Measurements from ENCODE around the gene ORM2. TPM values are rescaled to one million over a fixed set of nuclear protein-coding genes. Genes with fewer than 3 reads are reported as not detected.

Gene ORM2
- total and polyA plus RNA-seq, 2 experiments from 2014 or later, result 0.76 TPM

DNA sequence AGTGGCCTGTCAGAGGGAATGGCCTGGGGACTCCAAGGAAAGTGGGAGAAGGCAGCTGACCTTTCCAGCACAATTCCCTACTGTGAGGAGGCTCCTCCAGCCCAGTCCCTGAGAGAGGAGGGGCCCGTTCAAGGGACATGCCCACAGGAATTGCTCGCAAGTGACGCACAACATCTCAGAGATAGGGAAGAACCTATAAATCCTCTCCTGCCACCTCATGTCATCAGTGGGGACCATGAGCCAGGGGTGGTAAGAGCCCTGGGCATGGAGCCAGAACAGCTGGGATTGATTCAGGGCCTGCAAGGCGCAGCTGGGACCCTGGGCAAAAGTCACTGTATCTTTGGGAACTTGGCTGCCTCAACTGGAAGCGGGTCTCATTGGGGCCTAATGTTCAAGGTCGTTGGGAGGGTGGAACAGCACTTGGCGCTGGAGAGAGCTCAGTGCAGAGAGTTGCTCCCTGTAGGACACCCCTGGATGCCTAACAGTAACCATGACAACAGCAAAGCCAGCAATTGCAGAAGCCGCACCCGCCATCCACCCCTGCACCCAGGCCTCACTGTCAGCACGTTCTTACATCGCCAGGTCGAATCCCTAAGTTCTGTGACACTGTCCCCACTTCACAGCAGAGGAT, 48.1 kb upstream of the ORM2 start (continued):
- TF ChIP-seq CTCF (conservative IDR thresholded peaks at IDR 0.05; ENCODE audit: low read depth in 2 of 2) (no peak), POLR2AphosphoS5 (IDR thresholded peaks at IDR 0.05; ENCODE audit: low read depth) (no peak), EZH2phosphoT487 (IDR thresholded peaks at IDR 0.05; ENCODE audit: unreplicated experiment) (no peak), ZNF114 (CRISPR knock-in tag; IDR thresholded peaks at IDR 0.05) (no peak), EZH2 (IDR thresholded peaks at IDR 0.05; ENCODE audit: low read depth, unreplicated experiment) (no peak), REST (IDR thresholded peaks at IDR 0.05; ENCODE audit: unreplicated experiment) (no peak), CREB1 (CRISPR knock-in tag; IDR thresholded peaks at IDR 0.05; ENCODE audit: low read depth) (no peak), NANOG (IDR thresholded peaks at IDR 0.05; ENCODE audit: borderline replicate concordance) (no peak)

DNA sequence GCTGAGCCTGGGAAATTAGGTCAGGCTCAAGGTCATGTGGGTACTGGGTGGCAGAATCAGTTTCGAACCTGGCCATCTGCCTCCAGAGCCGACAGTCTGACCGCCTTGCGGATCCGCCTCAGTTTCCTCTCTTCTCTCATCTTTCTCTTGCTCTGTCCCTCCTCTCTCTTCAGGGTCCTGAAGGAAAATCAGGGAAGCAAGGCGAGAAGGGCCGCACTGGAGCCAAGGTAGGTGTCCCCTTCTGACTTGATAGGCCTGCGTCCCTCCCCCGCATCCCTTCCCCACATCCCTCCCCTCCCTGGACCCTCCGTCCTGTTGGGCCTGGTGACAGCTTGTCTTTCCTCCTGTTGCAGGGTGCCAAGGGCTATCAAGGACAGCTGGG, 47.6 kb upstream of the ORM2 start:
- peaks cover 6% of the 10 kb centered on the region; the same call in 2 of the 3 replicates for H3K4me1 Mint-ChIP-seq
- no peak for ATAC-seq
- no peaks in the 10 kb centered on the region for H3K79me2 ChIP-seq (replicated peaks; ENCODE audit: insufficient read depth)
- H3K4me1 ChIP-seq (ENCODE audit: insufficient read depth), result no peaks in the 10 kb centered on the region
- no peaks in the 10 kb centered on the region; the same call in 1 of the 2 replicates for H4K20me1 ChIP-seq (replicated peaks; ENCODE audit: insufficient read depth)
- no peaks in the 10 kb centered on the region for H3K36me3 ChIP-seq (ENCODE audit: insufficient read depth)
- H3K4me3 ChIP-seq, result no peak overlapping the region
- H3K36me3 Mint-ChIP-seq (ENCODE audit: low read depth), result peaks cover 3% of the 10 kb centered on the region; the same call in 1 of the 3 replicates
- no peak overlapping the region for H2AFZ ChIP-seq
- H3K4me2 ChIP-seq, result no peak overlapping the region
- H3K9me3 Mint-ChIP-seq, result no peaks in the 10 kb centered on the region; the same call in 2 of the 3 replicates
- H3K27me3 Mint-ChIP-seq (ENCODE audit: insufficient read depth, low read depth, poor library complexity), result no peaks in the 10 kb centered on the region
- H3K27ac ChIP-seq (ENCODE audit: low read depth), result no peak overlapping the region
- no peak for DNase-seq (ENCODE audit: low spot score)
- no peaks in the 10 kb centered on the region for H3F3A ChIP-seq (replicated peaks; ENCODE audit: low read depth)
- H3K27me3 ChIP-seq (ENCODE audit: insufficient read depth), result no peaks in the 10 kb centered on the region
- no peak overlapping the region for H3K4me3 Mint-ChIP-seq
- H3K27ac Mint-ChIP-seq, result no peak overlapping the region
- no peaks in the 10 kb centered on the region for H3K9me2 ChIP-seq (ENCODE audit: insufficient read depth)
- TF ChIP-seq EZH2phosphoT487 (IDR thresholded peaks at IDR 0.05; ENCODE audit: unreplicated experiment) (no peak), NANOG (IDR thresholded peaks at IDR 0.05; ENCODE audit: borderline replicate concordance) (no peak), ZNF462 (CRISPR knock-in tag; IDR thresholded peaks at IDR 0.05) (no peak), ZNF114 (CRISPR knock-in tag; IDR thresholded peaks at IDR 0.05) (no peak), POLR2AphosphoS5 (IDR thresholded peaks at IDR 0.05; ENCODE audit: low read depth) (no peak)
